ENCODE measurements around the gene CPEB4. TPM values are rescaled to one million over a fixed set of nuclear protein-coding genes. Genes with fewer than 3 reads are reported as not detected.

Gene CPEB4
- total RNA-seq, 1 experiment from 2014 or later = 27.1 TPM

DNA sequence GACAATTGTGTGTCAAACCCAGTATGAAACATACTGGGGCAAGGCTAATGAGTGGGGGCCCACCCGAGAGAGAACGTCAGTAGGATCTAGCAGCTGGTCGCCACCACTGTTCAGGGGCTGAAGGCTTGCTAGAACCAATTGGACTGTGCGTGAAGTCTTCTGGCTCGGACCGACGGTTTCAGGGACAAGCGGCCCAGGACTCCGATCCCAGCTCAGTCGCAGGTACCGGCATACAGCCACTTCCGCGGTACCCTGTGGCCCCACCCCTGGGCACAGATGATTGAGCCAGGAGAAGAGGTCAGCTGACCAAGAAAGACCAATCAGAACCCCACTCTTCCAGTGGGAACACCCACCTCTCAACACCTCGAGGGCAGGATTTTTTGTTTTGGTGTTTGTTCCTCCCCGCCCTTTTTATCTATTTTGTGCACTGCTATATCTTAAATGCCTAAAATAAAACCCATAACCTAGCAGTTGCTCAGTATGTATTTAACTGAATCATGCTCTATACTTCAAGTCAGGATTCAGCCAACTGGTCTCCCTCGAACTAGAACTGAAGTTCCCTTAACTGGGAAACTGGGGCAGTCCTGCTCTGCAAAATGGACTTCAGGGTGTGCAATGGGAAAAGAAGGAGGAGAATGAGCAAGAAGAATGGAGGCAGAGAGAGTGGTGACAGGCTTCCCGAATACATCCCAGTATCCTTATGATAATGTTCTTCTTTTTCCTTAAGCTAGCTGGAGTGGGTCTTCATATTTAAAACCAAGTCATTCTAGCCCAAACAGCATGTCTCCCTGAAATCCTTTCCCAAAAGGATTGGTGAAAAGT is 21.1 kb upstream of the CPEB4 start:
- no peak for DNase-seq (ENCODE audit: low read depth in 1 of 2, low spot score in 2 of 2)
- no peaks in the 10 kb centered on the region for H3K36me3 ChIP-seq
- peaks cover 12% of the 10 kb centered on the region for H3K4me1 ChIP-seq (replicated peaks)
- H3K27me3 ChIP-seq (replicated peaks) = no peaks in the 10 kb centered on the region
- no peak overlapping the region for H3K4me3 ChIP-seq
- H3K27ac ChIP-seq = no peak overlapping the region
- H3K9me3 ChIP-seq (replicated peaks) = no peaks in the 10 kb centered on the region

DNA sequence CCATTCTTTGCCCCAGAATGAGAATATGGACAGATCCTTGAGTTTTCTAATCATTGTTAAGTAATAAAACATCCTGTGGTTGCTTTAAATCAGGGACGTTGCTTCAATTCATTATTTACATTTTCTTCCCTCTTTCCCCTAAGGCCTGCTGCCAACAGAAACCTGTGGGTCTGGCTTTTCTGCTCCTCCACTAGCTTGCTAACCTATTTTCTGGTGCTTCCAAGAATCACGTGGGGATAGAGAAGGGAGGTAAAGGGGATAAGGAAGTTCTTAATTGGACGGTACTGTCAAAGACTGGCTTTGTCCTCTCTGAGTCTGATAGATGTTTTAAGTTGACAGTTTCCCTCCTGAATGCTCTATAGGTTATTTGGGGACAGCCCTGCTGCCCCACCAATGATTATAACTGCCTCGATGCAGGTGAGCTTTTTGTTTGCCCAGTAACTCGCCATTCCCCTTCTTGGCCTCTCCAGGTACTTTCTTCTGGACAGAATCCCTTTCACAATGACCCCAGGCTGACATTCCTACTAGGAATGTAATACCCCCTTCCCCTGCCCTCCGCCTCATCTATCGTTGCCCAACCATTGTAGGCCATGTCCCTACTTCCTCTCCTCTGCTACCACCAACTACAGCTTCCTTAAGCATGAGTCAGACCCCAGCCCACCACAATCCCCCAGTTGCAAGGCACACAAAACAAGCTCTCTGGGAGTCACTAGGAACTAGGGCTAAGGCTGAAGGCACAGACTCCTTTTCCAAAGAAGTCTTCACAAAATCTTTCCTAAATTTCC is 19.9 kb upstream of the CPEB4 start:
- H3K9me3 ChIP-seq (replicated peaks) = no peaks in the 10 kb centered on the region
- H3K4me3 ChIP-seq = no peak overlapping the region
- H3K36me3 ChIP-seq = no peaks in the 10 kb centered on the region
- H3K27me3 ChIP-seq (replicated peaks) = no peaks in the 10 kb centered on the region
- DNase-seq (ENCODE audit: low read depth in 1 of 2, low spot score in 2 of 2) = peak; percentile 32 to 61
- H3K27ac ChIP-seq = no peak overlapping the region
- peaks cover 12% of the 10 kb centered on the region for H3K4me1 ChIP-seq (replicated peaks)

DNA sequence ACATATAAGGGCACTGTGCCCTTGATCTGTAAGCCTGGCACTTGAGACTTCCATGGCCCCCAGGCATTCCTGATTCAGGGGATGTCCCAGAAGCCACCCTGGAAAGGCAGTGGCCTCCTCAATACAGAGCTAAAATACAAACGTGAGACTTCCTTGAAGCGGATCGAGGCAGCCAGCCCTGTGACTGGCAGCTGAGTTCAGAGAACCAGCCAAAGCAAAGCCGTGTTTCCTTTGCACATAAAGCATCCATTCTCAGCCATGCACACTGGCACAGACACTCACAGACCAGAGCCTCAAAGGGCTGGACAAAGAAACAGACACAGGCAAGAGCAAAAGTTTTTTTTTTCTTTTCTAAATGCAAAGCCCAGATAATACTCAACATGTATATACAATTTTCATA is 18.8 kb upstream of the CPEB4 start:
- Histone ChIP-seq H3K4me1 (replicated peaks) (peaks cover 12% of the 10 kb centered on the region), H3K4me3 (no peak overlapping the region), H3K27ac (no peak overlapping the region), H3K27me3 (replicated peaks) (no peaks in the 10 kb centered on the region), H3K36me3 (no peaks in the 10 kb centered on the region), H3K9me3 (replicated peaks) (no peaks in the 10 kb centered on the region)
- DNase-seq (ENCODE audit: low read depth in 1 of 2, low spot score in 2 of 2) = no peak

DNA sequence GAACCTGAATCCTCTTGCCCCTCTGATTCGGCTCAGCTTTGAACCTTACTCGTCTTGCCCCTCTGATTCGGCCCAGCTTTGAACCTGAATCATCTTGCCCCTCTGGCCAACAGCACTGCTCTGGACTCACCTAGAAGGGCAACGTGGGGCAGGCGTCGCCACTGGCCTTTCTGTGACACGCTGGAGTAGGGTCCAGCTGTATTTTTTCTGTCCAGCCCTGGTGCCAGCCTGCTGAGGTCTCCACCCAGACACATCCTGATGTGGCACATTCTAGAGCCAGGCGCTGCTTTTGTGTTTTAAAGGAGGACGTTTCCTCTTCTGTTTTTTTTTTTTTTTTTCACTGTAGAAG is 15.2 kb upstream of the CPEB4 start:
- H3K27me3 ChIP-seq (replicated peaks) = no peaks in the 10 kb centered on the region
- DNase-seq (ENCODE audit: low read depth in 1 of 2, low spot score in 2 of 2) = no peak
- no peaks in the 10 kb centered on the region for H3K9me3 ChIP-seq (replicated peaks)
- no peak overlapping the region for H3K27ac ChIP-seq
- no peak overlapping the region for H3K4me3 ChIP-seq
- peaks cover 12% of the 10 kb centered on the region for H3K4me1 ChIP-seq (replicated peaks)
- no peaks in the 10 kb centered on the region for H3K36me3 ChIP-seq

DNA sequence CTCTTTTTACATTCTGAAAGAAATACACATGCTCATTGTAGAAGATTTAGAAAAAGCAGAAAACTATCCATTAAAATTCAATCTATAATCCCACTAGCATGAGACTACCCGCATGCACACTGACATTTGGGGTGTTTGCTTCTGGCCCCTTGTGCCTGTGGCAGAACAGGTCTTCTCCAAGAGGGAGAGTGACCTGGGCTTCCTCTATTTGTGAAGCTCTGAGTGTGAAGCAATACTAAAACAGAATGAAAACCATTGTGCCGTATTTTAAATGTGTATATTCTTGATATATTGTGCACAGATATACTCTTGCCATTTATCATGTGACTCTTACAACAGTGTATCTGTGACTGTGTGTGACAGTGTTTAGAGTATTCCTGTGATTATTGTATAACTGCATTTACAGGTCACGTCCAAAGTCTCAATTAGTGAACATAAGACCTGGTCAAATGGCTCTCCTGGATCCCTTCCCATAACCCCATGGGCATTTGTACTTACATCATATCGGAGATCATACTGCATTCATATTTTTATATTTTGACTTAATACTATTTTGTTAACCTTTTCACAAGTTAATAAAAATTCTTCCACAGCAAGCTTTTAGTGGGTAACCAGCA is 14.7 kb upstream of the CPEB4 start:
- Histone ChIP-seq H3K4me3 (no peak overlapping the region), H3K4me1 (replicated peaks) (peaks cover 7% of the 10 kb centered on the region), H3K36me3 (no peaks in the 10 kb centered on the region), H3K27ac (no peak overlapping the region), H3K9me3 (replicated peaks) (no peaks in the 10 kb centered on the region), H3K27me3 (replicated peaks) (no peaks in the 10 kb centered on the region)
- no peak for DNase-seq (ENCODE audit: low read depth in 1 of 2, low spot score in 2 of 2)

DNA sequence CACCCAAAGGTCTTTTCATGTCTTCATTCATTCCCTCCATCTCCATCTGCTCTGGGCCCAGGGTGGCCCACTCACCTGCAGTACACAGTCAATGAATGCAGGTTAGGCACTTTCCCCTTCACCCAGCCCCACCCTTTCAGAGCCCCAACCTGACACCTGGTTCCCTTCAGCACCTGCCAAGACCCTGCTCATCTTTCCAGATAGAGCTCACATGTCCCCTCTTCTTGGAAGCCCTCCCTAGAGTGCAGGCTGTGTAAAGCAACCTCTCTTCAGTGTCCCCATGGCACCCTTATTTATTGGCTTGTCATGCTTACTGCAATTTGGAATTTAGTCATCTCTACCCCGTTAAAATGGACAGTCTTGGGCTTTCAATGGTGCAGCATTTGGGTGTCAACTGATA is 13.0 kb upstream of the CPEB4 start:
- Histone ChIP-seq H3K36me3 (no peaks in the 10 kb centered on the region), H3K27ac (no peak overlapping the region), H3K4me1 (replicated peaks) (peaks cover under 1% of the 10 kb centered on the region; the same call in 1 of the 2 replicates), H3K9me3 (replicated peaks) (no peaks in the 10 kb centered on the region), H3K27me3 (replicated peaks) (no peaks in the 10 kb centered on the region; the same call in 1 of the 2 replicates), H3K4me3 (no peak overlapping the region)
- DNase-seq (ENCODE audit: low read depth in 1 of 2, low spot score in 2 of 2) = no peak

- H3K36me3 ChIP-seq = no peaks in the 10 kb centered on the region
- H3K4me1 ChIP-seq (replicated peaks) = peaks cover 29% of the 10 kb centered on the region
- no peaks in the 10 kb centered on the region; the same call in 1 of the 2 replicates for H3K27me3 ChIP-seq (replicated peaks)
- H3K9me3 ChIP-seq (replicated peaks) = no peaks in the 10 kb centered on the region
- H3K27ac ChIP-seq = no peak overlapping the region
- H3K4me3 ChIP-seq = no peak overlapping the region
- DNase-seq (ENCODE audit: low read depth in 1 of 2, low spot score in 2 of 2) = no peak
These were observed 9.8 kb upstream of the CPEB4 start for GRCh38 chr5:173878224-173878967.

DNA sequence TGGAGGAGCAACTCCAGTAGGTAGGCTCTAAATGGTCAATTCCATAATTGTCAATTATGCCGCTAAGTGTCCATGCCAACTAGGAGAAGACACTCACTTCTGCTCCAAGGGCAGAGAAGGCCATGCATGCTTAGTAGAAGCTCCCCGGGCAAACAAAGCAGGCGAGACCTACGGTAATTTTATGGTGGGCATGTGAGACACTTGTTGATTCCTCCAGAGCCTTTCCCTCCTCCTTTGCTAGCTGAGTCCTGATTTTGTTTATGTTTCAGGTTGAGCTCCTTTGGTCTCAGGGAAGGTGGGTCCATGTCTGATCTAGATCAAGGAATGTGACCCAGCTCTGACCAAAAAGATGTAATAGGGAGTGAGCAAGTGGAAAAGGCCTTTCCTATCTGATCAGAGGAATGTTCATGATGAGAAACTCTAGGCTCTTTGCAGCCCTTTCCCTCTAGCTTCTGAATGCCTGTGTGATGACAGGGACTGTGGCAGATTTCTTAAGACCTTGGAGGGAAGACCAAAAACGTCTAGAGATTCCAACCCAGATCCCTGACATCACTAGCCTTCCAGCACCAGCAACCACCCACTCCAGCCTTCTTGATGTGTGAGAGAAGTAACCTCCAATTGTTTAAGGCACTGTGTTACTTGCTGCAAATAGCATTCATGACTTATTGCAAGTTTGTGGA is 7.7 kb upstream of the CPEB4 start:
- no peak for DNase-seq (ENCODE audit: low read depth in 1 of 2, low spot score in 2 of 2)
- no peak overlapping the region; the same call in 1 of the 2 replicates for H3K27ac ChIP-seq
- peaks cover 34% of the 10 kb centered on the region for H3K4me1 ChIP-seq (replicated peaks)
- H3K27me3 ChIP-seq (replicated peaks) = no peaks in the 10 kb centered on the region; the same call in 1 of the 2 replicates
- no peak overlapping the region for H3K4me3 ChIP-seq
- H3K36me3 ChIP-seq = no peaks in the 10 kb centered on the region
- H3K9me3 ChIP-seq (replicated peaks) = no peaks in the 10 kb centered on the region

GRCh38 chr5:173881811-173882575 is 6.2 kb upstream of the CPEB4 start:
- no peaks in the 10 kb centered on the region; the same call in 1 of the 2 replicates for H3K27me3 ChIP-seq (replicated peaks)
- no peak for DNase-seq (ENCODE audit: low read depth in 1 of 2, low spot score in 2 of 2)
- H3K27ac ChIP-seq = peak overlapping the region; percentile 71

GRCh38 chr5:173882632-173883031 is 5.5 kb upstream of the CPEB4 start:
- Histone ChIP-seq H3K9me3 (replicated peaks) (no peaks in the 10 kb centered on the region), H3K27ac (peak overlapping the region; percentile 71), H3K36me3 (no peaks in the 10 kb centered on the region), H3K27me3 (replicated peaks) (no peaks in the 10 kb centered on the region; the same call in 1 of the 2 replicates), H3K4me1 (replicated peaks) (peaks cover 38% of the 10 kb centered on the region), H3K4me3 (no peak overlapping the region)
- DNase-seq (ENCODE audit: low read depth in 1 of 2, low spot score in 2 of 2) = peak in 1 of 2 experiments; percentile 71

More at GRCh38 chr5:173881811-173882575, 6.2 kb upstream of the CPEB4 start:
- Histone ChIP-seq H3K4me1 (replicated peaks) (peaks cover 34% of the 10 kb centered on the region), H3K4me3 (no peak overlapping the region), H3K36me3 (no peaks in the 10 kb centered on the region), H3K9me3 (replicated peaks) (no peaks in the 10 kb centered on the region)

GRCh38 chr5:173883347-173883924 is 4.7 kb upstream of the CPEB4 start:
- H3K9me3 ChIP-seq (replicated peaks) = no peaks in the 10 kb centered on the region

DNA sequence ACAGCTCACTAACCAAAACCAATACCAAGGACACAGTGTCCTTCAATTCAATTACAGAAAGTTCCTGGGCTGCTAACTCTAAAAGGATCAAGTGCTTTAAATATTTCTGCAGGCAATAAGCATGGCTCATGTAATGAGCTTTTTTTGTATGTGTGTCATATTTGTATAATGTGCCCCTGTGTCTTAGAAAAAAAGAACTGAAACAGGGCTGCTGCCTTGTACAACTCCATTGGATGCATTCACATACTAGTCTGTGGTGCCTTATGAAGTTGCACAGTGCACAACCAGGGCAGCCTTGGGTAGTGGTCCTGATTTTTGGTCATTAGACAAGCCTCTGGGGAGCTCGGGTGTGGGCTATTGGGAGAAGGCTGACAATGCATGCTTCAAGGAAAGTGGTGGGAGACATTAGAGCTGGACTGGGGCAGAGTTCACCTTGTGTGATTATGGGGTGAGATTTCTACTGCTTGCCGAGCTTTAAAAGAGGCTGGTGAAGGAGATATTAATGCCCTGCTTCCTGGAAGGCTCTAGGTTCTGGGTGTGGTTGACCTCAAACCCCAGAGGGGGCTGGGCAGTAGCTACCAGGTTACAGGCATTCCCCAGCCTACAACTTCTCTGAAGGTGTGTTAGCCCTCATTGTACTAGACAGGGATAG is 3.6 kb upstream of the CPEB4 start:
- H3K36me3 ChIP-seq = no peaks in the 10 kb centered on the region
- peaks cover 44% of the 10 kb centered on the region for H3K4me1 ChIP-seq (replicated peaks)
- H3K4me3 ChIP-seq = no peak overlapping the region
- no peak for DNase-seq (ENCODE audit: low read depth in 1 of 2, low spot score in 2 of 2)
- H3K9me3 ChIP-seq (replicated peaks) = no peaks in the 10 kb centered on the region
- no peaks in the 10 kb centered on the region for H3K27me3 ChIP-seq (replicated peaks)
- H3K27ac ChIP-seq = no peak overlapping the region

More at GRCh38 chr5:173883347-173883924, 4.7 kb upstream of the CPEB4 start:
- Histone ChIP-seq H3K27ac (peak overlapping the region; percentile 71), H3K36me3 (no peaks in the 10 kb centered on the region), H3K4me3 (no peak overlapping the region), H3K4me1 (replicated peaks) (peaks cover 40% of the 10 kb centered on the region), H3K27me3 (replicated peaks) (no peaks in the 10 kb centered on the region; the same call in 1 of the 2 replicates)
- no peak for DNase-seq (ENCODE audit: low read depth in 1 of 2, low spot score in 2 of 2)
